HUES6 (cell line): ENCODE measurements around the gene IL25.

ENCODE experiments used
- H3K27ac ChIP-seq: 2 replicates; pipeline ENCODE4 v1.7.0; 2013; ENCODE audit warnings: low read depth, mild to moderate bottlenecking, low read length, inconsistent platforms
- H3K27me3 ChIP-seq: 2 replicates; pipeline ENCODE4 v1.6.1; 2013; ENCODE audit warnings: low read length; ENCODE audit not compliant: control insufficient read depth, insufficient read depth
- H3K36me3 ChIP-seq: 2 replicates; pipeline ENCODE4 v1.6.1; 2013; ENCODE audit warnings: low read length; ENCODE audit not compliant: control insufficient read depth, insufficient read depth
- H3K4me1 ChIP-seq: 2 replicates; pipeline ENCODE4 v1.6.1; 2013; ENCODE audit warnings: low read length; ENCODE audit not compliant: control insufficient read depth, insufficient read depth
- H3K4me3 ChIP-seq: 2 replicates; pipeline ENCODE4 v1.5.1; 2013; ENCODE audit warnings: low read depth, low read length
- H3K9ac ChIP-seq: one replicate; pipeline ENCODE4 v1.6.1; 2013; ENCODE audit warnings: mild to moderate bottlenecking, low read length
- H3K9me3 ChIP-seq: 2 replicates; pipeline ENCODE4 v1.6.1; 2013; ENCODE audit warnings: low read depth, low read length; ENCODE audit not compliant: control insufficient read depth, insufficient read depth

Gene IL25

DNA sequence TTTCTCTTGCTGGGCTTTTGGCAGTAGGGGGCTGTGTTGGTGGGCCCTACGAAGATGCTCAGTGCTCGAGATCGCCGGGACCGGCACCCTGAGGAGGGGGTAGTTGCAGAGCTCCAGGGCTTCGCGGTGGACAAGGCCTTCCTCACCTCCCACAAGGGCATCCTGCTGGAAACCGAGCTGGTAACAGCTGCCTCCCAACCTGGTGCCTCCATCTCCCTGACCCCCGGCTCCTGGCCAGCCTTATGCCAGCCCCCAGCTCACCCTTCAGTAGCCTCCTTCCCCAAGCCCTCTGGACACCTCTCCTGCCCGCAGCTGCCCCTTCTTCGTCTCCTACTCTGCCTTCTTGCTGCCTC, 4.6 kb downstream of the IL25 start:
- Histone ChIP-seq H3K36me3 (no peaks in the 10 kb centered on the region), H3K9ac (no peak overlapping the region), H3K9me3 (no peaks in the 10 kb centered on the region), H3K27me3 (peaks cover 28% of the 10 kb centered on the region), H3K4me3 (no peak overlapping the region), H3K4me1 (peaks cover 8% of the 10 kb centered on the region), H3K27ac (no peak overlapping the region)

DNA sequence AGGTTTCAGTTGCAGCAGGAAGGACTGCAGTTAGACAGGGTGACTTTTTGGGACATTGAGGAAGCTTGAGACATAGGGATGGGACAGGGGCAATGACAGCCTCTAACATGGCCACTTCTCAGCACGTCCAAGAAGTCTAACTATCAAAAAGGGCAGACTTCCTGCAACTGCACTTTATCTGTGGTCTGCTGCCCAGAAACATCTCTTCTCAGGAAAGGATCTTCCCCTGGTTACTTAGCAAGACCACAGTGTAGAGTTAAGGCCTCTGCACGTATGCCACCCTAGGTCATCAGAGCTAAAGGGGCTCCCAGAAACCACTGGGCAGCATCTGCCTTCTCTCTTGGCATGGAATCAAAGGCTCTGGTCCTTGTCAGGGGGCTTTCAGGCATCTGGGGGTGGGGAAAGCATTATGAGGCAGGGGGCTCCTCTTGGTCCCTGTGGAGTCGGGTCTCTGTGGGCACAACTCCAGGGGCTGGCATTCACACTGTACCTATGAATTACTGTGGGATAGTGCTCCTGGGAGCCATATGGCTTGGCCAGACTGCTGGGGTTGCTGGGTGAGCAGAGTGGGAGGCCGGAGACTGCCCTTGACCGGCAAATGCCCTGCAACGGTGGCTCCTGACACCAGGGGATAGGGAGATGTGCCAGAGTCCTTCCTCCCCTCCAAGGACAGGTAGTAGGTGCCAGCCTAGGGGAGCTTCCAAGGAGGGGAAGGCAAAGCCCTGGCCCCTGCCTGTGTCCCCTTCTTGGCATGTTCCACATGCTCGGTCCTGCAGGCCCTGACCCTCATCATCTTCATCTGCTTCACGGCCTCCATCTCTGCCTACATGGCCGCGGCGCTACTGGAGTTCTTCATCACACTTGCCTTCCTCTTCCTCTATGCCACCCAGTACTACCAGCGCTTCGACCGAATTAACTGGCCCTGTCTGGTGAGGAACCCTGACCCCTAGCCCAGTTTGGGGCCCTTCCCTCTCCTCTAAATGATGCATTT, 5.3 kb downstream of the IL25 start:
- Histone ChIP-seq H3K9me3 (no peaks in the 10 kb centered on the region), H3K4me1 (peaks cover 8% of the 10 kb centered on the region), H3K9ac (no peak overlapping the region), H3K27me3 (peaks cover 27% of the 10 kb centered on the region), H3K27ac (no peak overlapping the region), H3K36me3 (no peaks in the 10 kb centered on the region), H3K4me3 (no peak overlapping the region)

GRCh38 chr14:23378612-23379220, 6.1 kb downstream of the IL25 start:
- no peaks in the 10 kb centered on the region for H3K36me3 ChIP-seq
- no peak overlapping the region for H3K27ac ChIP-seq
- no peak overlapping the region for H3K4me3 ChIP-seq
- H3K9me3 ChIP-seq = no peaks in the 10 kb centered on the region
- H3K9ac ChIP-seq = no peak overlapping the region
- peaks cover 27% of the 10 kb centered on the region for H3K27me3 ChIP-seq
- peaks cover 8% of the 10 kb centered on the region for H3K4me1 ChIP-seq

- Histone ChIP-seq H3K36me3 (no peaks in the 10 kb centered on the region), H3K27me3 (peaks cover 27% of the 10 kb centered on the region), H3K4me3 (no peak overlapping the region), H3K9me3 (no peaks in the 10 kb centered on the region), H3K27ac (no peak overlapping the region), H3K9ac (no peak overlapping the region), H3K4me1 (peaks cover 8% of the 10 kb centered on the region)
Measured at GRCh38 chr14:23379366-23380196, 7.0 kb downstream of the IL25 start.

DNA sequence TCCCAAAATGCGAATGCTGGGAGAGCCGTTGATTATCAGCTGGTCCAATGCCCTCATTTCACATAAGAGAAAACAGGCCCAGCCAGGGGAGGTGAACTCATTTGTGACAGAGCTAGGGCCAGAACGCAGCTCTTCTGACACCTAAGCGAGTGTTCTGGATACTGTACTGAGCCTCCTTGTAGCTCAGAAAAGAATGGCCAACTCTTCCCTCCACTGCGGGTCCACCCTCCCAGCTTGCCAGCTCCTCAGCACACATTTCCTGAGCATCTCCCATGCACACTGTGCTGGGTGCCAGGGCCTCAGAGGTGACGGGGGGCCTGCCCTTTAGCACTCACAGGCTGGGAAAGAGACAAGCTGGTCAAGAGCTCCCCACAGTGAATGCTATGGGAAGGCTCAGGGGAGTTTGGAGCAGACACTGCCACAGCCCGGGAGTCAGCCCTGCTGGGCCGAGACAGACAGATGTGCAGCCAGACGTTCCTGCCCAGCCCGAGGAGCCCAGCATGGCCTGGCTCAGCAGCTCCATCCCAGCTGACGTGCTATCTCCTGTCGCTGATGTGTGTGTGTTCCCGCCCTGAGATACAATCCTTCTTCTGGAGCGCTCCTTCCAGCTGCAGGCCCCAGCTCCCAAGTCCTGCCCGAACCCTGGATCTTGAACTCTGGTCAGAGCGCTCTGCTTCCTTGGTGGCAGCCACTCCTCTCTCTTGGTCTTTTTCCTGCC, 7.7 kb downstream of the IL25 start:
- H3K9me3 ChIP-seq = no peaks in the 10 kb centered on the region
- peaks cover 27% of the 10 kb centered on the region for H3K27me3 ChIP-seq
- H3K36me3 ChIP-seq = no peaks in the 10 kb centered on the region
- no peak overlapping the region for H3K9ac ChIP-seq
- H3K27ac ChIP-seq = no peak overlapping the region
- no peak overlapping the region for H3K4me3 ChIP-seq
- H3K4me1 ChIP-seq = peaks cover 8% of the 10 kb centered on the region

GRCh38 chr14:23380976-23381375, 8.4 kb downstream of the IL25 start:
- peaks cover 27% of the 10 kb centered on the region for H3K27me3 ChIP-seq
- H3K4me3 ChIP-seq = no peak overlapping the region
- no peak overlapping the region for H3K9ac ChIP-seq

DNA sequence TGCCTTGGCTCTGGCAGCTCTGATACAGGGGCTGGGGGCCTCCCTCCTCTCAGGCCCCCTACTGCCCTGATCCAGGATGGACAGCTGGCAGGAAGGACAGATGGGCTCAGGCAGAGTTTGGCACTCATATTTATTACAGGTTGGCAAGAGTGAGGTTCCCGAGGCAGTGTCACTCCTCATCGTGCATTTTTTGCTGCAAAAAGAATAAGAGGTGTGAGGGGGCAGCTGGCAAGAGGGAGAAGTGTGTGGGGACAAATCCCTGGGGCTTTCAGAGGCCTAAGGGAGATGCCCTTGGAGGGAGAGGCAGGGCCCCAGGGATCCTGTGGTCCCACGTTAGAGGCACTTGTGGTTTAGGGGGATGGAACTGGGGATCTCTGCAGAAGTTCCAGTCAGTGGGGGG, 9.3 kb downstream of the IL25 start:
- H3K9me3 ChIP-seq = no peaks in the 10 kb centered on the region
- no peak overlapping the region for H3K9ac ChIP-seq
- no peak overlapping the region for H3K4me3 ChIP-seq
- peaks cover 22% of the 10 kb centered on the region for H3K27me3 ChIP-seq
- peaks cover 3% of the 10 kb centered on the region for H3K4me1 ChIP-seq
- H3K36me3 ChIP-seq = no peaks in the 10 kb centered on the region
- no peak overlapping the region for H3K27ac ChIP-seq

More at GRCh38 chr14:23380976-23381375, 8.4 kb downstream of the IL25 start:
- Histone ChIP-seq H3K36me3 (no peaks in the 10 kb centered on the region), H3K27ac (no peak overlapping the region), H3K4me1 (peaks cover 8% of the 10 kb centered on the region), H3K9me3 (no peaks in the 10 kb centered on the region)

GRCh38 chr14:23382276-23382675, 9.7 kb downstream of the IL25 start:
- no peaks in the 10 kb centered on the region for H3K36me3 ChIP-seq
- no peaks in the 10 kb centered on the region for H3K9me3 ChIP-seq
- H3K27me3 ChIP-seq = peaks cover 19% of the 10 kb centered on the region
- no peak overlapping the region for H3K27ac ChIP-seq
- H3K4me3 ChIP-seq = no peak overlapping the region
- no peak overlapping the region for H3K9ac ChIP-seq
- H3K4me1 ChIP-seq = no peaks in the 10 kb centered on the region; the same call in 1 of the 2 replicates

DNA sequence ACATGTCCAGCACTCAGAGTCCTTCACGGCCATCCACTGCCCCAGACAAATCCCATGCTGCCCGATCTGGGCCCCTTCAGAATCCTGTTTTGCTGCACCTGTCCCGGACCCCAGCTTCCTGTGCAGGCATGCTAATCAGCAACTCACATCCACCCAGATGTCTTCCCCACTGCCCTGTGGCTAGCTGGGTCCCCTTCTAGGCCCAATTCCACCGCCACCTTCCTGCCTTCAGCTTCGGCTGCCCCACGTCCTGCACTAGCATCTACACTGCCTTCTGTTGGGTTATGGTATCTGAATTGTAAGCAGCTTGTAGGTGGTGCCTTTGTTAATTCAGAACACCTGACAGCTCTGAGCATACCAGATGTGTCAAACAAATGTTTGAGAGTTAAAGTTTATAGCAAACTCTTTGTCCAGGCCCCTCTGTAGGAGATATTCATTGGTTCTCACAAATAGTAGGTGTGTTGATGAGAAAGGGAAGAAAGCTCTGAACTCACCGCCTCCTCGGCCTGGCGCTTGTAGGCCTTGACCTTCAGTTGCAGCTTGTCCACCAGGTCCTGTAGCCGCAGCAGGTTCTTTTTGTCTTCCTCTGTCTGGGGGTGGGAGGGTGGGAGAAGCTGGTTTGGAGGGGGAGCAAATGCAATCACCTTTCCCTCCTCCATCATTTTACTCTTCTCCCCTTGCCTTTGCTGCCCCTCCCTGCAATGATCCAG, 10.3 kb downstream of the IL25 start:
- H3K27me3 ChIP-seq = peaks cover 18% of the 10 kb centered on the region
- no peak overlapping the region for H3K9ac ChIP-seq
- H3K9me3 ChIP-seq = no peaks in the 10 kb centered on the region
- H3K4me1 ChIP-seq = no peaks in the 10 kb centered on the region; the same call in 1 of the 2 replicates
- H3K36me3 ChIP-seq = no peaks in the 10 kb centered on the region
- H3K27ac ChIP-seq = no peak overlapping the region
- H3K4me3 ChIP-seq = no peak overlapping the region
